GM21390 (cell line): ENCODE measurements around the gene SCAMP1.
"Not testable (repeated sequence)": the region's sequence is repeated elsewhere in the genome, so short reads cannot be mapped to it uniquely, and the experiment has no call there.

Source experiments
- ATAC-seq: cut with Tn5 transposase; IDR thresholded peaks from one replicate; pipeline ENCODE4 v1.9.1; 2021; ENCODE audit not compliant: unreplicated experiment

SCAMP1 gene

GRCh38 chr5:78360924-78361630 is 660 bp downstream of the SCAMP1 start:
- peak; percentile 27 for ATAC-seq

- no peak for ATAC-seq
Observed at GRCh38 chr5:78361631-78361993, 1.2 kb downstream of the SCAMP1 start.

- ATAC-seq: no peak
Observed at GRCh38 chr5:78362220-78362619, 1.8 kb downstream of the SCAMP1 start.

- no peak for ATAC-seq
Observed at GRCh38 chr5:78364005-78364404, 3.6 kb downstream of the SCAMP1 start.

- ATAC-seq: no peak
Observed at GRCh38 chr5:78367318-78367991, 7.0 kb downstream of the SCAMP1 start.

GRCh38 chr5:78369680-78370079 is 9.3 kb downstream of the SCAMP1 start:
- ATAC-seq: no peak

GRCh38 chr5:78373231-78373630 is 12.8 kb downstream of the SCAMP1 start:
- ATAC-seq: no peak

- ATAC-seq: no peak
Observed at GRCh38 chr5:78376315-78376714, 15.9 kb downstream of the SCAMP1 start.

GRCh38 chr5:78377056-78377717 is 16.8 kb downstream of the SCAMP1 start:
- ATAC-seq: no peak

GRCh38 chr5:78377718-78378105 is 17.3 kb downstream of the SCAMP1 start:
- no peak for ATAC-seq

GRCh38 chr5:78387468-78388153 is 27.2 kb downstream of the SCAMP1 start:
- ATAC-seq: no peak

GRCh38 chr5:78391357-78391756 is 30.9 kb downstream of the SCAMP1 start:
- ATAC-seq: not testable (repeated sequence)

- ATAC-seq: no peak
Observed at GRCh38 chr5:78397831-78398230, 37.4 kb downstream of the SCAMP1 start.

GRCh38 chr5:78399116-78399515 is 38.7 kb downstream of the SCAMP1 start:
- no peak for ATAC-seq

- no peak for ATAC-seq
Observed at GRCh38 chr5:78404682-78405293, 44.4 kb downstream of the SCAMP1 start.

- ATAC-seq: peak; percentile 48
Observed at GRCh38 chr5:78405829-78406750, 45.7 kb downstream of the SCAMP1 start.

- ATAC-seq: no peak
Observed at GRCh38 chr5:78407458-78407857, 47.0 kb downstream of the SCAMP1 start.

- no peak for ATAC-seq
Observed at GRCh38 chr5:78411586-78411985, 51.2 kb downstream of the SCAMP1 start.

- ATAC-seq: no peak
Observed at GRCh38 chr5:78416677-78417425, 56.4 kb downstream of the SCAMP1 start.
